Activated T-cell treated with anti-CD3 and anti-CD28 coated beads, Interleukin-2, amount 50 U/mL, for 72 hours (primary cell): ENCODE results near the gene NUP210L. TPM values are rescaled to one million over a fixed set of nuclear protein-coding genes. Genes with fewer than 3 reads are reported as not detected.

ENCODE experiments used
- ATAC-seq, 2 donors: fragments of 150-1000 bp; cut with Tn5 transposase; replicated peaks in 1 of 2; 2 replicates each; pipeline ENCODE4 v1.10.0; 2021; ENCODE audit warnings: moderate library complexity in 2 of 2, mild to moderate bottlenecking in 1 of 2
- DNase-seq, 2 donors: peaks; one replicate each; pipeline ENCODE4 v3.0.0; 2021 to 2022; ENCODE audit warnings: mixed read lengths in 1 of 2
- H3K27ac Mint-ChIP-seq: one replicate; pipeline ENCODE4 v1.8.0; 2022; ENCODE audit warnings: mild to moderate bottlenecking, moderate library complexity, mixed read lengths
- H3K27me3 Mint-ChIP-seq: one replicate; pipeline ENCODE4 v1.8.0; 2022; ENCODE audit warnings: low read depth, mixed read lengths
- H3K36me3 Mint-ChIP-seq, 2 donors: one replicate each; pipeline ENCODE4 v1.8.0; 2022; ENCODE audit warnings: mixed read lengths in 2 of 2, mild to moderate bottlenecking in 1 of 2; ENCODE audit not compliant: insufficient read depth in 2 of 2
- H3K4me1 Mint-ChIP-seq: one replicate; pipeline ENCODE4 v1.8.0; 2022; ENCODE audit warnings: low read depth, mixed read lengths
- H3K4me3 Mint-ChIP-seq, 2 donors: one replicate each; pipeline ENCODE4 v1.8.0; 2022; ENCODE audit warnings: mild to moderate bottlenecking in 2 of 2, mixed read lengths in 2 of 2, moderate library complexity in 2 of 2
- H3K9me3 Mint-ChIP-seq, 2 donors: one replicate each; pipeline ENCODE4 v1.8.0; 2022; ENCODE audit warnings: mixed read lengths in 2 of 2
- total RNA-seq, 2 donors: library from RNA; stranded (reverse); gene quantifications; one replicate each; pipeline ENCODE4 v1.2.3, GENCODE V29; 2022

The NUP210L gene
- total RNA-seq = under 1 TPM; 0.07 to 0.14 TPM

DNA sequence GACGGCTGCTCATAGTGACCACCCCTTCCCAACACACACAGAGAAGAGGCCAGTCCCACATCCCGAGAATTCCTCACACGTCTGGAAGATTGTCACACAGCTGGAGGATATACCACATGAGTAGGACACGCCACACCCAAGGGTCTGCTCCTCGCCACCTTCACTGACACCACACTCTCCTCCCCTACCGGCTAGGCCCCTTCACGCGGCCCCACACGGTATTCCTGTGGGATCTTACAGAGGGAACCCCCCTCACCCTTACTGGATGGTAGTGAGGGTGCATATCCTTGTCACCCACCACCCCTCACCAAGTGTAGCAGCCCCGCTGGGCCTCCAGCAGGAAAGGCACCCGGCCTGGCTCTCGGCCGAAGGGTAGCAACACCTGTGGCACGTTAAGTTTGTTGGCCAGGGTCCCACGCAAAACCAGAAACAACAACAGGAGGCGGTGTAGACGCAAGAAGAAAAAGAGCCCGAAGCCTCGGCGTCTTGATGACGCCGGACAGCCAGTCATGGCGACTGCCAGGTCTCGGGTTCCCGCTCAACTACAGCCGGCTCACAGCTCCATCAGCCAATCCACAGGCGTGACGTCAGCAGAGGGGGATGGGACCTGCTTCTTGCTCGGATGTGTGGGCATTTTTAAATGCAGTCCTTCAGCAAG lies at the start of gene NUP210L:
Gene NUP210L, minus strand, starts transcription at position 540 of the 658 bp plus-strand sequence.
- peak within 1 kb of the TSS; percentile 83 for H3K27ac Mint-ChIP-seq
- peaks cover 57% of the 10 kb centered on the region for H3K4me1 Mint-ChIP-seq
- DNase-seq (no peak), ATAC-seq (no peak)
- H3K36me3 Mint-ChIP-seq = peaks cover 13 to 34% of the 10 kb centered on the region in 2 donors
- peak within 1 kb of the TSS in 1 of 2 donors; percentile 21 for H3K4me3 Mint-ChIP-seq
- no peaks in the 10 kb centered on the region for H3K9me3 Mint-ChIP-seq
- H3K27me3 Mint-ChIP-seq = no peaks in the 10 kb centered on the region

DNA sequence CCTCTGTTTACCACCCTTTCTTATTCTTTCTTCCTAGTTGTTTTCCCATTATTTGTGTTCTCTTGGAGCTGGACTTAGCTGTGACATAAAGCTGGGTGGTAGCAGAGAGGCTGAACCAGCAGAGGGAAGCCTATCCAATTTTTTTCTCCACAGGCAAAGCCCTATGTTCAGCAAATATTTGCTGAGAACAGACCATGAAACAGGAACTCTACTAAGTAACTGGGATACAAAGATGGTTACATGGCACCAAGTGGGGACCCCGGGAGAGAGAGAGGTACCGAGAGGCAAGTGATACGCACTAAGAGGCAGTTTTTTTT lies 44.6 kb upstream of the NUP210L start:
- no peaks in the 10 kb centered on the region for H3K36me3 Mint-ChIP-seq
- no peaks in the 10 kb centered on the region for H3K4me1 Mint-ChIP-seq
- H3K9me3 Mint-ChIP-seq = no peaks in the 10 kb centered on the region
- H3K27ac Mint-ChIP-seq = no peak overlapping the region
- ATAC-seq (peak in 1 of 2 donors; percentile 25), DNase-seq (no peak)
- H3K4me3 Mint-ChIP-seq = no peak overlapping the region
- H3K27me3 Mint-ChIP-seq = no peaks in the 10 kb centered on the region

DNA sequence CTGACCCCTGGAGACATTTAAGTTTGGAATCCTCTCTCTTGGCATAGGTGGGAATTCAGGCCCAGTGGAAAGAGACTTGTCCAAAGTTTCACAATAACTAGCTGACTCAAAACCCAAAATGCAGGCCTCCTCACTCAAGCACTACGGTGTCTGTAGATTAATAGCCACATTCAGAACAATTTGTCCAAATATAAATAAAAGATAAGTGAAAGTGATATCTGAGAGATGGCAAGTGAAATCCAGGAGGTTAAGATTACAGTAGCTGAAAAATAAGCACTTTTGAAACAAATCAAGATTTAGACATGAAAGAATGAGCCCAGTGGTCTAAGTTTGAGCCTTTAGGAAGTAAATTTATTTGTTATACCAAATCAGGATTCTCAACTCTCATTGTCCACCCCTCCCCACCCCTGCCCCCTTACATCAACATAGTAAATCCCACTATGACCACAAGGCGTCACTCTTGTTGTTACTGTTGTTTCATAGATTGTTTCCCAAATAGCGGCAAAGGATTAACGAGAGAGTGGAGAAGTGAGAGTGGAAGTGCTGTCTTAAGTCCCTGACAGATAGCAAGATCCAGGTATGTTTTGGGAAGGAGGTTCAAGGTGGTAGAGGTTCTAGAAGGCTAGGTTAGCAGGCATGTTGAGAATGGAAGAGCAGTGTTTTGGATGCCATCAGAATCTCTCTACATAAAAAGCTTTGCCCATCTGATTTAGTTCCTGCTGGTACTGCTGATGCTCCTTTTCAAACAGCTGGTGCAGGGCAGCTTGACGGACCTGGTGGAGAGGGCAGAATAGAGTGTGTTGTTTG lies 44.1 kb upstream of the NUP210L start:
- Mint-ChIP-seq H3K36me3 (no peaks in the 10 kb centered on the region), H3K4me1 (no peaks in the 10 kb centered on the region), H3K9me3 (no peaks in the 10 kb centered on the region), H3K4me3 (no peak overlapping the region), H3K27ac (no peak overlapping the region), H3K27me3 (peaks cover 5% of the 10 kb centered on the region)
- ATAC-seq = peak; percentile 68 to 71
- DNase-seq = peak; percentile 41 to 46

DNA sequence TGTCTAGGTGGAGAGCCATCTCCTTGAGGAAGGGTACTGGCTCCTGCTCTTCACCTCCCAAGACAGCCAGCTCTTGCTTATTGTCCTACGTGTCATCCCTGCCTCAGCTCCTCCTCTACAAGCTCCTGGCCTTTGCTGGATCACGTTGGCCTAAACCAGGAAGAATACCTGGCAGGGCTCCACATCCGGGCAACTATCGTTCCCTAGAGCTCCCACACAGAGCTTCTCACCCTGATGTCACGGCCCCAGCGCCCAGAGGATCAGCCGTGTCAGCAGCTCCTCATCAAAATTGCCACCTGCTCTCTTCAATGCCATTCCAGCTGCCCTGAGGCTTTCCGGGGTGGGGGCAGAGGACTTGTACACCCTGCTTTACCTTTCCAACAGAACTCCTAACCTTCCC lies 38.9 kb upstream of the NUP210L start:
- H3K36me3 Mint-ChIP-seq = no peaks in the 10 kb centered on the region
- no peak for ATAC-seq
- H3K9me3 Mint-ChIP-seq = no peaks in the 10 kb centered on the region
- H3K4me1 Mint-ChIP-seq = peaks cover 7% of the 10 kb centered on the region
- H3K4me3 Mint-ChIP-seq = no peak overlapping the region
- H3K27me3 Mint-ChIP-seq = peaks cover 34% of the 10 kb centered on the region
- DNase-seq = no peak
- H3K27ac Mint-ChIP-seq = no peak overlapping the region

DNA sequence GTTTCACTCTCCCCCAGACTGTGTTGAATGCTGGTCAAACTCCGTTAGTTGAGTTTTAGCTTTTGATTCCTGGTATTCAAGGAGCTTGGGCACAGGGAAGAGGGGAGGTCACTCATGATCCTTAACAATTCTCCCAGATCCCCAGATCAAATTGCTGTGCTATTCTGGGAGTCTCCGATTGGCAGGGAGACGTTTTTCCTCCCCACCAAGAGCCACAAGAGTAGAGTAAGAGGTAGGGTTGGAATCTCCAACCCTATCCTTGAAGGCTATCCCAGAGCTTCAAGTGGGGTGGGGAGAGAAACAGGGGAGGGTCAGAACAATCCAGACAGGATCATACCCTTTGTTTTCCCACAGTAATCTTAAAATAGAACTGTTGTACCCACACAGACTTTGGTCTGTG lies 37.6 kb upstream of the NUP210L start:
- peaks cover 34% of the 10 kb centered on the region for H3K27me3 Mint-ChIP-seq
- no peak for ATAC-seq
- H3K4me3 Mint-ChIP-seq = no peak overlapping the region

DNA sequence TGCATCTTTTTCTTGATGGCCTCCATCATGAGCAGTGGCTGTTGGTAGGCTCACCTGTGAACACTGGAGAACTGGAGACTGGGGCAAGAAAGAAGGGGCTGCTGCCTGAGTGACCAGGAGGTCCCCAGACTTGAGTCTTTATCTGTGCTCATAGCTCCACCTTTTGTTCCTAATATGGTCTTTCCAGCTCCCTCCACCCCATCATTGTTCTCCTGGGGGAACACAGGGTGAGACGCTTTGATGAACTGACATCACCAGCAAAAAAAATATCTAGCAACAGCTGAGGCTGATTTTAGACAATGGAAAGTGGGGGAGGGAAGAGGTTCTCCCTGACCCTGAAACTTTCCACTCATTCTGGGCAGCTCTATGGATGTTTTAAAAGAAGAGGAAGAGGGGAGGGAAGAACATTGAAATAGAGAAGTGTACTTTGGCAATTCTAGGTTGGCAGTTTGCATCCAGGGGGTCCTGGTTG lies 37.2 kb upstream of the NUP210L start, which contains the start of gene TPM3:
Gene TPM3, minus strand, starts transcription at position 111 of the 472 bp plus-strand sequence. Its CDS starts 82 bp downstream, at position 29.
- H3K4me3 Mint-ChIP-seq = no peak within 1 kb of the TSS
- peaks cover 8% of the 10 kb centered on the region for H3K4me1 Mint-ChIP-seq
- H3K27me3 Mint-ChIP-seq = peaks cover 34% of the 10 kb centered on the region
- DNase-seq (no peak), ATAC-seq (no peak)
- no peak within 1 kb of the TSS for H3K27ac Mint-ChIP-seq
- H3K9me3 Mint-ChIP-seq = no peaks in the 10 kb centered on the region
- no peaks in the 10 kb centered on the region for H3K36me3 Mint-ChIP-seq

More for the DNA sequence above, 37.6 kb upstream of the NUP210L start:
- DNase-seq = no peak
- H3K36me3 Mint-ChIP-seq = no peaks in the 10 kb centered on the region
- H3K4me1 Mint-ChIP-seq = peaks cover 7% of the 10 kb centered on the region
- no peaks in the 10 kb centered on the region for H3K9me3 Mint-ChIP-seq
- no peak overlapping the region for H3K27ac Mint-ChIP-seq

DNA sequence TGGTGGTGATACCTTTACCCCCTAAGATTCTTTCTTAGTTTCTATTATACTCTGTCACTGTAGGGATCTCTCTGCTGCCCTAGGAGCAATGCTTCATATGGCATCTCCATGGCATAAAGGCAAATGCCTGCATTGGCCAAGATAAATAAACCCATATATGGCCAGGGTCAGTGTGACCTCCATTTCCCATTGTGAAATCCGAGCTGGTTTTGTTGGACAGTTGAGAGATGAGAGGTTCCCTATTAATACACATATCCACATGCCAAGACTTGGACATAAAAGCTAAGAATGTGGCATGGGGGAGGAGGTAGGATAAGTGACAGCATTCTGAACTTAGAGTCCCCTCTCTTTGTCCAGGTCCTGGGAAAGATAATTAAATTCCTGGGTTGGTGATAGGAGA lies 35.7 kb upstream of the NUP210L start:
- Mint-ChIP-seq H3K9me3 (no peaks in the 10 kb centered on the region), H3K27me3 (peaks cover 34% of the 10 kb centered on the region), H3K4me3 (no peak overlapping the region), H3K27ac (no peak overlapping the region), H3K36me3 (no peaks in the 10 kb centered on the region), H3K4me1 (peaks cover 20% of the 10 kb centered on the region)
- ATAC-seq (no peak), DNase-seq (no peak)

DNA sequence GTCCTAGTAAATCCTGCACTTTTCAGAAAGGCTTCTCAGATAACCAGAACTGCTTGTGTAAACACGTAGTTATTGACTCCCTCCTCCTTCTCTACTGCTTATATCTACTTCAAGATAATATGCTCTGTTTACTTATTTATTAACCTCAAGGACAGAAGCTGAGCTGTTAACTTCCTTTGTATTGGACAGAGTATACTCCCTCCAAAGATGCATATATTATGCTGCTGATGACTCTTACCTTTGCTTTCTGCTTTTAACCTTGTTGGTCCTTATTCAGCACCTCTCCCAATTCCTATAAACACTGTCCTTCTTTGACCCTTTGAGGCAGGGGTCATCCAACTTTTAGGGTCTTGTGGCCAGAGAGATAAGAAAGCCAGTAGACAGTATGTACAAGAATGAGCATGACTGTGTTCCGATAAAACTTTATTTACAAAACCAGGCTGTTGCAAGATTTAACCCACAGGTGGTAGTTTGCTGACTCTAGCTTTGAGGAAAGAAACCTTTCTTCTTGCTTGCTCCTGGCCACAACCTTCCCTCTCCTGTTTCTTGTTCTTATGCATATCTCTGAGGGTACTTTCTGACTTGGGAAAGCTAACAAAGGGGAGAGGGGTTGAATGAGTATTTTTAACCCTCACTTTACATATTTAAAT lies 32.1 kb upstream of the NUP210L start:
- peaks cover 4 to 8% of the 10 kb centered on the region in 2 donors for H3K36me3 Mint-ChIP-seq
- H3K4me3 Mint-ChIP-seq = no peak overlapping the region
- DNase-seq (no peak), ATAC-seq (no peak)
- H3K9me3 Mint-ChIP-seq = no peaks in the 10 kb centered on the region
- H3K4me1 Mint-ChIP-seq = peaks cover 20% of the 10 kb centered on the region
- no peak overlapping the region for H3K27ac Mint-ChIP-seq
- peaks cover 11% of the 10 kb centered on the region for H3K27me3 Mint-ChIP-seq

DNA sequence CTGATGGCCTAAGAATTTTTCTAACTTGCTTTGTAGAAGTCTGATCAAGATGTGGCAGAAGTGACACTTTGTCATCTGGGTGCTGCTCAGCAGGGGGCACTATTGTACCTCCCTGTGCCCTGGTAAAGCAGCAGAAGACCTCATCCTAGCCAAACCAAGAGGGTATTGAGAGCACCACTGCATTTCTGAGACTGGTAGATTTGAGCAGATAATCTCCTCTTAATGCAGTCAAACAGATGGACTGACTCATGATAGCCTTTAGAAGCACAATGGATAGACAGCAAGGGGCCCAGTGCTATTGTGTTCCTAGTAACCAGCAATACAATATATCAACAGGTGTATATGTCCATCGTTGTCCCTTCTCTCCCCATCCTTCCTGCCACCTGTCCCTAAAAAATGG lies 31.3 kb upstream of the NUP210L start:
- ATAC-seq (no peak), DNase-seq (peak; percentile 79)
- H3K27me3 Mint-ChIP-seq = peaks cover 3% of the 10 kb centered on the region
- H3K27ac Mint-ChIP-seq = no peak overlapping the region
- no peaks in the 10 kb centered on the region for H3K9me3 Mint-ChIP-seq
- no peak overlapping the region for H3K4me3 Mint-ChIP-seq
- H3K4me1 Mint-ChIP-seq = peaks cover 24% of the 10 kb centered on the region
- H3K36me3 Mint-ChIP-seq = peaks cover 6 to 13% of the 10 kb centered on the region in 2 donors

DNA sequence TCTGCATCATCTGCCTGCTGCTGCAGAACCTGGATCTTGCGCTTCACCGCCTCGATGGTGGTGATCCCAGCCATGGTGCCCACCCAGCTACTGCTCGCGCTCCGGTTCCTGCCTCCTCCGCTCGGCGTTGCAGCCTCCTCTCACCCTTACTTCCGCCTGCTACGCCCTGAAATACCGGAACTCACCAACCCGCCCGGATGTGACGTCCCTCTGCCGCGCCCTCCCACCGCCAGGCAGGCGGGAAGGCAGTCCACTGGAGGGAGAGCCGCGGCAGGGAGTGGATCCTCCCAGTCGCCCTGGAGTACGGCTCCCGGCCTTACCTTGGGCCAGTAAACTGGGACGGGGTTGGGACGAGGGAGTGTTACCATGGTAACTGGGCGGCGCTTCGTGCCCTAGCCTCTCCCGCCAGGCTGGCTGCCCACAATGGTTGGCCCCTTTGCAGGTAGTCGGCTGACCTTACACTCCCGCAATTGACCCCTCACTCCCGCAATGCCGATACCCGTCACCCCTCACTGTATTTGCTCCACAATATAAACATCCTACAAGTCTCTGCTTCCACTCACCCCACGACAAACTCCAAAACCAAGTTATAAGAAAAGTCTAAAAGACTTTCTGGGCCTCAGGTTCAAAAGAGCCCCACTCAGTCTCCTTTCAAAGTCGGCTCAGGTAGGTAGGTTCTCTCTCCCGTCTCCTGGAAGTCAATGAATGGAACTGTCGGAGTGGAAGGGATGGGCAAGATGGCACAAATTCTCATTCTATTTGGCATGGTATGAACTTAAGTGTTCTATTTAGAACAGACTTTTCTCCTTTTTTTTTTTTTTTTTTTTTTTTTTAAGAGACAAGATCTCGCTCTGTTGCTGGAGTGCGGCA lies 28.4 kb upstream of the NUP210L start:
- H3K27me3 Mint-ChIP-seq = no peaks in the 10 kb centered on the region
- no peaks in the 10 kb centered on the region for H3K9me3 Mint-ChIP-seq
- ATAC-seq (peak; percentile 82 to 87), DNase-seq (peak; percentile 96 to 97)
- peak overlapping the region; percentile 93 to 97 for H3K4me3 Mint-ChIP-seq
- H3K27ac Mint-ChIP-seq = peak overlapping the region; percentile 97
- peaks cover 11 to 32% of the 10 kb centered on the region in 2 donors for H3K36me3 Mint-ChIP-seq
- H3K4me1 Mint-ChIP-seq = peaks cover 53% of the 10 kb centered on the region

DNA sequence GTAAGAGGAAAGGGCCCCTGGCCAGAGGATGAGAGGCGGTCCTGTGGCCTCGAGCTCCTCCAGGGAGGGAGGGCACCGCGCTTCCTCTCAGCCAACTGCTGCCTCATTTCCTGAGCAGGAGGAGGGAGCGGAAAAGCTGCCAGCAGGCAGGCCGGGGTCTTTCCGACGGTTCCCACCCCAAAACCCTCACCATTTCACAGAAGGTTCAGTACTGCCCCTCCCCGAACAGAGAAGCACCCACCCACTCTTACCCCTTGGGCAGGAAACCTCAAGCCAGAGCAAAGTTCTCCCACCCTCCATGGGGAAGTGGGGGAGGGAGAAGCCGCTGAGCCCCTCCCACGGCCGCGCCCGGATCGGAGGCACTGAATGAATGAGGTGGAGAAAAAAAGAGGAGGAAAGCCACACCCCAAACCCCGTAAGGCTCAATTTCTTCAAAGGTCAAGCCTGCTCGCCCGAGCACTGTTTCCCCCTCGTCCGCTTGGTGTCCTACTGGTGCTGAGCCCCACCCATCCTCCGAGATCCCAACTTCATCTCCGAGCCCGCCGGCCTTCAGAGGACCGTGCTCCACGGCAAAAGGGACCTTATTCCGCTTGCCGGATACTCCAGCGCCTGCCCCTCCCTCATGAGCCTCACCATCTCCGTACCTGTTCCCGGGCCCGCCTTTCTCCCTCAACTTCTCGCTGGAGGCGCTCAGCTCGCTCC lies 27.6 kb upstream of the NUP210L start:
- Mint-ChIP-seq H3K9me3 (no peaks in the 10 kb centered on the region), H3K4me3 (peak overlapping the region; percentile 93 to 97), H3K27ac (peak overlapping the region; percentile 97)

DNA sequence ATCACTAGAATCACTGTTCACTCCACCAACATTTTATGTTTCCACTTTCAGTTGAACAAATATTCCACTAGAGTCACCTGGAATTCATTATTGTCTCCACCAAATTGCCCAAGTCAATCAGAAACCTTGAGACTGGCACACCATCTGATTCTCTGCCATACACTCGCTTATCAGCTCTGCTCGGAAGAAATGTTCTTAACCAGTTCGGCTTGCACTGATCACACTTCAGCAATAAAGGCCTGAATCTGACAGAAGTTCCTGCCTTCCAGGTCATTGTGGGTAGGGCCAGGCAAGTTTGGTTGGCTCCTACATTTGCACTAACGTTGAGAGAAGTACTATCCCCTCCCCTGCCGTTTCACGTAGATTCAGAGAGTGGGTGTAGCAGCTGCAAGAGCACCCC lies 27.1 kb upstream of the NUP210L start:
- DNase-seq (no peak), ATAC-seq (no peak)
- no peaks in the 10 kb centered on the region for H3K27me3 Mint-ChIP-seq
- H3K27ac Mint-ChIP-seq = peak overlapping the region; percentile 97
- H3K36me3 Mint-ChIP-seq = peaks cover 11 to 32% of the 10 kb centered on the region in 2 donors
- peaks cover 64% of the 10 kb centered on the region for H3K4me1 Mint-ChIP-seq
- H3K9me3 Mint-ChIP-seq = no peaks in the 10 kb centered on the region
- peak overlapping the region; percentile 93 to 97 for H3K4me3 Mint-ChIP-seq

More for the DNA sequence above, 27.6 kb upstream of the NUP210L start:
- H3K27me3 Mint-ChIP-seq = no peaks in the 10 kb centered on the region
- H3K4me1 Mint-ChIP-seq = peaks cover 61% of the 10 kb centered on the region
- ATAC-seq (peak; percentile 75 to 76), DNase-seq (peak; percentile 82 to 88)
- H3K36me3 Mint-ChIP-seq = peaks cover 11 to 32% of the 10 kb centered on the region in 2 donors
